ENCODE results near the gene PEF1.
"Not testable (repeated sequence)": the region's sequence is repeated elsewhere in the genome, so short reads cannot be mapped to it uniquely, and the experiment has no call there.

PEF1 gene

DNA sequence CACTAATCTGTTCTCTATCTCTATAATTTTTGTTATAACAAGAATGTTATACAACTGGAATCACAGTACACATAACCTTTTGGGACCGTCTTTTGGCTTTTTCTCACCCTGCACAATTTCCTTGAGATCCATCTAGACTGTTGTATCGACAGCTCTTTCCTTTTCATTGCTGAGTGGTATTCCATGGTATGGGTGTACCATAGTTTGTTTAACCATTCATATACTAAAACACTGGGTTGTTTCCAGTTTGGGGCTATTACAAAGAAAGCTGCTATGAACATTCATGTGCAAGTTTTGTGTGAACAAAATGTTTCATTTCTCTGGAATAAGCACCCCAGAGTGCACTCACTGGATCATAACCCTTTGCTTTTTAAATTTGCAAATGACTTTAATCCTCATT lies 42.6 kb downstream of the PEF1 start:
- DNase-seq = no peak

- no peak for DNase-seq
Observed at GRCh38 chr1:31600641-31601040, 44.0 kb downstream of the PEF1 start.

DNA sequence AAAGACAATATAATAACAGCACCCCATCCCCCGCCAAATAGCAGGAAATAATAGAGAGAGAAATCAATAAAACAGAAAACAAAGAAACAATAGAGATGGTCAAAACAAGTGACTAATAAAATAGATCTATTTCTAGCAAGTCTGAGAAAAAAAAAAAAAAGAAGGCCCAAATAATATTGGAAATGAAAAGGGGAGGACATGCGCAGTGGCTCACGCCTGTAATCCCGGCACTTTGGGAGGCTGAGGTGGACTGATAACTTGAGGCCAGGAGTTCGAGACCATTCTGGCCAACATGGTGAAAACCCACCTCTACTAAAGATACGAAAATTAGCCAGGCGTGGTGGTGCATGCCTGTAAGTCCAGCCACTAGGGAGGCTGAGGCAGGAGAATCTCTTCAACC lies 45.7 kb downstream of the PEF1 start:
- no peak for DNase-seq

- no peak for DNase-seq
Observed at GRCh38 chr1:31596737-31597097, 48.0 kb downstream of the PEF1 start.

- DNase-seq = no peak
Observed at GRCh38 chr1:31595836-31596736, 48.6 kb downstream of the PEF1 start.

GRCh38 chr1:31593770-31594632 lies 50.7 kb downstream of the PEF1 start:
- peak; percentile 28 for DNase-seq

GRCh38 chr1:31593136-31593665 lies 51.5 kb downstream of the PEF1 start:
- no peak for DNase-seq

DNA sequence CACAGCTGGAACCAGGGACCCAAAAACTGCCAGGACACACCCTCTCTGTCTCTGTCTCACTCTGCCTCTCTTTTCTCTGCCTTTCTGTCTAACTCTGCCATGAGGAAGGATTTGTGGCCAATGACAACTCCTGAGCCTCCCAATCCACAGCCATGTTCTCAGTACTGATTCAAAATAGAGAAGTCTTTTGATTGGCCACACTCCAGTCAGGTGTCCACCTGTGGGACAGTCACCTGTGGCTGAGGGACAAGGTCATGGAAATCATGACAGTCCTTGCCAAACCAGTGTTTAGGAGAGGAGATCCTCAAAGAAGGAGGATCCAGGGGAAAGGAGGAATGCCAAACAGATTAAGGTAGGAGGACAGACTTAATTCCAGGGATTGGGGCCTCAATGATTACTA lies 52.5 kb downstream of the PEF1 start:
- DNase-seq = no peak

- DNase-seq = no peak
Observed at GRCh38 chr1:31591425-31592093, 53.1 kb downstream of the PEF1 start.

DNA sequence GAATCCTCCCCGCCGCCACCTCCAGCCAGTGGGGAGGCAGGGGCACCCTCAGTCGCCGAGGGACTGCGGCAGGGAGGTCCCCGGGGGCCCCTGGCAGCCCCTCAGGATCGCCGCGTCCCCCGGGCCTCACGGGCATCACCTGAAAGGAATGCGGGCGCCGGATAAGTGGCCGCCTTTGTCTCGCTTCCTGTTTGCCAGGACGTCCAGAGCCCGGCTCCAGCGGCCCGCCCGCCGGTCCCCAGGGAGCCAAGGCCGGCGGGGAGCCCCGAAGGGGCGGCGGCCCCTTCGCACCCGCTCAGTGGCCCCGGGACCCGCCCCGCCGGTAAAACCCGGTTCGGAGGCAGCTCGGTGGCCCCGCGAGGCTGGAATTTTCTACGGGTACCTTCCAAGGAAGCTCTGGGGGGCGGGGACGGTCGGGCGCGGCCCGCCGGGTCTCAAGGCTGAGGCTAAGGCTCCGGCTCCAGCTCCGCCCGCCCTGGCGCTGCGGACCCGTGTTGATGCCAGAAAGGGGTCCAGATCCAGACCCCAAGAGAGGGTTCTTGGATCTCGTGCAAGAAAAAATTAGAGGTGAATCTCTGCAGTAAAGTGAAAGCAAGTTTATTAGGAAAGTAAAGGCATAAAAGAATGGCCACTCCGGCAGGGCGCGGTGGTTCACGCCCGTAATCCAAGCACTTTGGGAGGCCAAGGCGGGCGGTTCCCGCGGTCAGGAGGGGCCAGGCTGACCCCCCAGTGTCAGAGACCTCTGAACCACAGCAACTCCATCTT lies 55.7 kb downstream of the PEF1 start:
- DNase-seq = no peak

DNA sequence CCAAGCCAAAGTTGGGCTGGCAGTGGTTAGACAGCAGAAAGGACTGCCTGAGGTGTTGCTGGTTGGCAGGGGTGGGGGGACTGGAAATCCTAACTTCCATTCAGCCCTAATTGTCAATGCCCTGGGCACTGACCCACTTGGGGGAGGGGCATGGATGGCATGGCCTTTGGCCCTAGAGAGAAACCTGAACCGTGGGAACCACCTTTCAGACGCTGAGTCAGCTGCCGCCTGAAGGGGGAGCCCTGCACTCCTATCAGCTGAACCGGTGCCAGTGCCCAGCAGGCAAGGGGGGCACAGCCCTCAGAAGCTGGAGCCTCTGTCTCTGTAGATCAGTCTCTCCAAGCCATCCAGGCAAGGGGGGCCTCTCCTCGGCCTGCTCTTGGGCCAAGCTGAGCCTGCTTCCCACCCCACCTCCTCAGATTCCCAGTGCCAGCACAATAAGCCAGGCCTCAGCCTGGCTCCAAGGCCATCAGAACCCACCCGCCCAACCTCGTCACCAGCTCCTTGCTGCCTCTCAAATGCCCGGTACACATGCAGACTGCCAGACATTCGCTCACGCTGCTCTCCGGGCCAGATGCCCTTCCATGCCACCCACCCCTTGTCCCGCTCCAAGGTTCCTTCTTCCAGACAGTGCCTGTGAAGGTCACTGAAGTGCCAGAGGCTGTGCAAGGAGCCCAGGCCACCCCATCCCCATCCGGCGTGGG lies 56.8 kb downstream of the PEF1 start:
- no peak for DNase-seq

GRCh38 chr1:31587328-31587699 lies 57.4 kb downstream of the PEF1 start:
- DNase-seq = not testable (repeated sequence)

DNA sequence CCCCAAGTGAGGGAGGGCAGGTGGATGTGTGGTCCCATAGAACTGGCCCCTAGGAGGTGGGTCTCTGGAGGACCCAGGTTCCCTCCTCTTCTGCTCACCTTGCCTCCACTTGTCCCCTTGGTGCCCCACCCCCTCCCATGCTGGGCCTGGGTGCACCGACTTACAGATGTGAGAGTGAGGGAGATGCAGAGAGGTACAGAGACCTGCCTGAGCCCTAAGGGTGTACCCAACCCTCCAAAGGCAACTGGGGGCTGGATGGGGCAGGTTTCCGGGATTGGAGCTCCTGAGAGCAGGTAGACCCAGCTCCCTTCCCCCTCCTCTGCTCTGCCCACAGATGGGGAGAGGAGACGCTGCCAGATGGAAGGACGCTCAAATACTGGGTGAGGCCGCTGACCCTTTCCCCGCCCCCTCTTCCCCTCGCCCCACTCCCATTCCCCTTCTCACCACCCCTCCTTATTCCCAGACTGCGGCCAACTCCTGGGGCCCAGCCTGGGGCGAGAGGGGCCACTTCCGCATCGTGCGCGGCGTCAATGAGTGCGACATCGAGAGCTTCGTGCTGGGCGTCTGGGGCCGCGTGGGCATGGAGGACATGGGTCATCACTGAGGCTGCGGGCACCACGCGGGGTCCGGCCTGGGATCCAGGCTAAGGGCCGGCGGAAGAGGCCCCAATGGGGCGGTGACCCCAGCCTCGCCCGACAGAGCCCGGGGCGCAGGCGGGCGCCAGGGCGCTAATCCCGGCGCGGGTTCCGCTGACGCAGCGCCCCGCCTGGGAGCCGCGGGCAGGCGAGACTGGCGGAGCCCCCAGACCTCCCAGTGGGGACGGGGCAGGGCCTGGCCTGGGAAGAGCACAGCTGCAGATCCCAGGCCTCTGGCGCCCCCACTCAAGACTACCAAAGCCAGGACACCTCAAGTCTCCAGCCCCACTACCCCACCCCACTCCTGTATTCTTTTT lies 58.0 kb downstream of the PEF1 start:
- no peak for DNase-seq

DNA sequence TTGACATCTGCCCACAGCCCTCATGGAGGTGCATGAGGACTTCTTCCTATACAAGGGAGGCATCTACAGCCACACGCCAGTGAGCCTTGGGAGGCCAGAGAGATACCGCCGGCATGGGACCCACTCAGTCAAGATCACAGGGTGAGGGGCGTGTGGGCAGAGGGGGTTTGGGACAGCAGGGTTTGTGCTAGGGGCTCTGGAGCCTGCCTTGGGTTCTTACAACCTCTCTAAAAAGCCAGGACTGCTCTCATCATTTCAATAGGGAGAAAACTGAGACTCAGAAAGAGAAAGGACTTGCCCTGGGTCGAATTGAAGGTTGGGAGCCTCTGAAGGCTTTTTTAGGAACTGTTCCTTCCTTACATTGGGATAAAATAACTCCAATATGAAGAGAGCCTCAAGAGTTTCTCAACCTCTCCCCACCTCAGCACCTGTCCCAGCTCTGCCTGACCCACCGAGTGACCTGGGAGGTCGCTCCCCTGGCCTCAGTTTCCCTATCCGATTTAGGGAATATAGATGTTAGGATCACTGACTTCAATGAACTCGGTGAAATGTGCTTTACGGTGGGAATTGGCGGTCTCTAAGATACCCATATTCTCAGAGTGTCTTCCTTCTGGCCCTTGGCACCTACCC lies 58.8 kb downstream of the PEF1 start:
- no peak for DNase-seq

DNA sequence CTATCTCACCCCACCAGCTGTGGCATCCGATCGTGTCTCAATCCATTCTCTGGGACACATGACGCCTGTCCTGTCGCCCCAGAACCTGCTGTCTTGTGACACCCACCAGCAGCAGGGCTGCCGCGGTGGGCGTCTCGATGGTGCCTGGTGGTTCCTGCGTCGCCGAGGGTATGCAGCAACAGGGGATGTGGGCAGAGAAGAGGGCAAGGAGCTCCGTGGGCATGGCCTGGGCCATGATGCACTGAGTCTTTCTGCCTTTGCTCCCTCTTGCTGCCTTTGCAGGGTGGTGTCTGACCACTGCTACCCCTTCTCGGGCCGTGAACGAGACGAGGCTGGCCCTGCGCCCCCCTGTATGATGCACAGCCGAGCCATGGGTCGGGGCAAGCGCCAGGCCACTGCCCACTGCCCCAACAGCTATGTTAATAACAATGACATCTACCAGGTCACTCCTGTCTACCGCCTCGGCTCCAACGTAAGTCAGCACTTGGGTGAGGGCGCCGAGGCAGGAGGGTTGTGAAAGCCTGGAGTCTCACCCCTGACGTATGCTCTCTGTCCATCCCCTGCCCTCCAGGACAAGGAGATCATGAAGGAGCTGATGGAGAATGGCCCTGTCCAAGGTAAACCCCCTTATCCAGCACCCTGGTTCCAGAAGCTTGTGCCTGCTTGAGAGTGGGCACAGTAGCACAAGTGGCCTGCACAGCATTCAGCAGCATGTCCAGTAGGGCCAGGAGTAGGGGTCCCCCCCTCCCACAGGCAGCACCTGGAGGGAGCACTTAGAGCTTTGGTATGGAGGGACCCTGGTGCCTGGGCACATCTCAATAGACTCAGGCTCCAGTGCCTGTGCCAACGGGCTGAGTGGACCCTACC lies 59.6 kb downstream of the PEF1 start:
- DNase-seq = no peak

DNA sequence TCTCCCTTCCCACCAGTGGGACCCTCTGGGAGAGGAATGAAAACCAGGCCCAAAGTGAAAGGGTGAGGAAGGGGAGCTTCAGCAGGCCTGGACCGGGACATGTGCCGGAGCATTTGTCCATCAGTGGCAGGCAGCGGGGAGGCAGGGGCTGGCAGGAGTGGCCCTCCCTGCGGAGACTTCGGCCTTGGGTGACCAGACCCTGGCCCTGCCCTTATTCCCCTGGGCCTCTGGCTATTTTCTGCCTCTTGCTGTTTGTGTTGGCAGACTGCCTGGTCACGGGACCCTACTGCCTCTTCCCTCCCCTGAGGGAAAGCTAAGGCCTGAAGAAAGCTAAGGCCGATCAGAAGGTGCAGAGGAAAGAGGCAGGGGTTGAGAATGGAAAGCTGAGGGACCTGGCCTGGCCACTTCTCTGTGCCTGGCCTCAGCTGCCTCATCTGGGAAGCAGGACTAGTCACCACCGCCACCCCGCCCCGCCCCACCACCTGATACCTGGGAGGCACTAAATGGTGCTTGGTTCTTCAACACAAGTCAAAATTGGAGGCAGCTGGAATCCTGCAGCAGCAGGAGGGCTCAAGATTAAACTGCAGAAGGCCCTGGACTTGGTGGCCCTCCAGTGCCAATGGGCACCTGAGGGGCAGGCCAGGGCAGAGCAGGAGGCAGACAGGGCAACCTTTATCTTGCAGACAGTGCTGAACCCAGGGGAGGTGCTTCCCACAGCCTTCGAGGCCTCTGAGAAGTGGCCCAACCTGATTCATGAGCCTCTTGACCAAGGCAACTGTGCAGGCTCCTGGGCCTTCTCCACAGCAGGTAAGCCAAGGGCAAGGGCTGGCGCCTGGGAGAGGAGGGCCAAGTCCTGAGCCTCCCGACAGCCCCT lies 60.4 kb downstream of the PEF1 start:
- DNase-seq = no peak

- no peak for DNase-seq
Observed at GRCh38 chr1:31583082-31583994, 61.3 kb downstream of the PEF1 start.
